ENCODE measurements around the gene CSNK2A1. TPM values are rescaled to one million over a fixed set of nuclear protein-coding genes. Genes with fewer than 3 reads are reported as not detected.

The CSNK2A1 gene
- total RNA-seq, 1 experiment from 2014 or later, result 229 TPM

- Histone ChIP-seq H4K91ac (ENCODE audit: insufficient read length, low read depth, low read length) (no peak overlapping the region), H2BK15ac (ENCODE audit: low read depth, low read length) (no peak overlapping the region), H3K56ac (ENCODE audit: insufficient read length, low read depth, low read length) (no peak overlapping the region), H2BK5ac (ENCODE audit: insufficient read length, low read length) (no peak overlapping the region), H2AK5ac (ENCODE audit: insufficient read length, low read length) (no peak overlapping the region), H3K27me3 (ENCODE audit: insufficient read depth, low read length) (no peaks in the 10 kb centered on the region), H3K79me1 (ENCODE audit: insufficient read depth, low read depth, low read length, poor library complexity, severe bottlenecking) (peaks cover 4% of the 10 kb centered on the region), H3K14ac (ENCODE audit: insufficient read depth, low read length) (no peak overlapping the region), H3T11ph (ENCODE audit: low read length) (no peak overlapping the region), H3K18ac (ENCODE audit: insufficient read length, low read depth, low read length) (no peak overlapping the region), H2AFZ (ENCODE audit: low read length) (no peak overlapping the region), H3K4ac (ENCODE audit: low read depth, low read length) (no peak overlapping the region), H2BK12ac (ENCODE audit: insufficient read length, low read depth, low read length) (no peak overlapping the region), H3K4me2 (ENCODE audit: insufficient read depth, insufficient read length, low read length) (no peak overlapping the region), H3K9ac (ENCODE audit: extremely low read depth, insufficient read length, low read length) (no peak overlapping the region), H4K5ac (ENCODE audit: insufficient read length, low read depth, low read length) (no peak overlapping the region), H3K4me1 (ENCODE audit: insufficient read depth, low read length) (no peaks in the 10 kb centered on the region), H2BK20ac (ENCODE audit: low read depth, low read length, poor library complexity, severe bottlenecking) (no peak overlapping the region), H3K27ac (ENCODE audit: insufficient read length, low read depth, low read length) (no peak overlapping the region), H2BK120ac (ENCODE audit: low read depth, low read length, poor library complexity, severe bottlenecking) (no peak overlapping the region), H4K20me1 (ENCODE audit: control insufficient read depth, insufficient read depth, insufficient read length) (no peaks in the 10 kb centered on the region), H3K23me2 (ENCODE audit: insufficient read length, low read depth, low read length, poor library complexity, severe bottlenecking) (no peaks in the 10 kb centered on the region), H3K23ac (ENCODE audit: insufficient read length, low read depth, low read length) (no peak overlapping the region), H3K9me3 (ENCODE audit: control insufficient read depth, low read depth, low read length) (no peaks in the 10 kb centered on the region), H4K8ac (replicated peaks; ENCODE audit: insufficient read length, low read depth, low read length) (no peak overlapping the region), H3K79me2 (ENCODE audit: insufficient read depth, low read length) (no peaks in the 10 kb centered on the region)
- no peak overlapping the region for H3K4me3 Mint-ChIP-seq
- no CpG with 5 or more reads among the region's 3 CpGs for WGBS (ENCODE audit: extremely low coverage, insufficient read length, low lambda C conversion rate)
- no peak overlapping the region; a peak in 1 of 7 replicates for H3K27ac Mint-ChIP-seq
- peak; percentile 73 for TF ChIP-seq CTCF (conservative IDR thresholded peaks at IDR 0.05)
- DNase-seq, result no peak
- H3K9me3 Mint-ChIP-seq, result peaks cover 0 to 3% of the 10 kb centered on the region in 2 experiments; a peak in 3 of 5 replicates
- no peaks in the 10 kb centered on the region for H3K4me1 Mint-ChIP-seq
- peaks cover 32 to 84% (median 60%) of the 10 kb centered on the region in 3 experiments for H3K36me3 Mint-ChIP-seq (ENCODE audit: insufficient read depth in 1 of 3, low read depth in 3 of 3)
- no peaks in the 10 kb centered on the region for H3K27me3 Mint-ChIP-seq (ENCODE audit: low read depth)
Measured at GRCh38 chr20:478949-479429, 64.6 kb downstream of the CSNK2A1 start.
